Right atrium auricular region (tissue), 2 donors: ENCODE data around the gene GRIN3B. TPM values are rescaled to one million over a fixed set of nuclear protein-coding genes. Genes with fewer than 3 reads are reported as not detected.

Experiments used
- DNase-seq: peaks from one replicate; pipeline ENCODE4 v3.0.0-alpha.2; 2019; ENCODE audit warnings: low spot score
- H3K27ac ChIP-seq, 2 donors: fragments of 200-600 bp; sonication (generic); 1 replicate in 1 of 2; 2 replicates in 1 of 2; pipeline ENCODE4 v1.5.1; 2016 to 2019
- H3K27me3 ChIP-seq, 2 donors: fragments of 200-600 bp; sonication (generic); one replicate each; pipeline versions ENCODE4 v1.5.1 to v1.6.0; 2017 to 2019
- H3K36me3 ChIP-seq: fragments of 200-600 bp; sonication (generic); one replicate; pipeline ENCODE4 v1.5.1; 2016
- H3K4me1 ChIP-seq, 2 donors: fragments of 200-600 bp; sonication (generic); one replicate each; pipeline versions ENCODE4 v1.5.1 to v1.6.0; 2017 to 2019
- H3K4me3 ChIP-seq, 2 donors: fragments of 200-600 bp; sonication (generic); 1 replicate in 1 of 2; 2 replicates in 1 of 2; pipeline ENCODE4 v1.5.1; 2017 to 2019; ENCODE audit warnings: mild to moderate bottlenecking in 1 of 2, moderate library complexity in 1 of 2
- H3K9me3 ChIP-seq, 2 donors: fragments of 200-600 bp; sonication (generic); one replicate each; pipeline ENCODE4 v1.5.1; 2019
- CTCF ChIP-seq, 2 donors: fragments of 200-600 bp; sonication (generic); IDR thresholded peaks; one replicate each; pipeline ENCODE4 v1.5.1; 2019; ENCODE audit warnings: antibody characterized with exemption in 2 of 2
- total RNA-seq, 2 donors: library from RNA; depleted of rRNA; stranded (reverse); fragments of >200 nt; gene quantifications; one replicate each; pipeline ENCODE4 v1.1.0, GENCODE V29; 2016

Gene GRIN3B
- total RNA-seq, 2 donors from 2014 or later = 0.12 TPM; not detected in 1

GRCh38 chr19:988081-988480, 12.1 kb upstream of the GRIN3B start:
- Histone ChIP-seq H3K4me3 (no peak overlapping the region), H3K9me3 (no peaks in the 10 kb centered on the region), H3K27ac (no peak overlapping the region), H3K27me3 (no peaks in the 10 kb centered on the region), H3K36me3 (peaks cover 23% of the 10 kb centered on the region), H3K4me1 (peaks cover 0 to 17% of the 10 kb centered on the region in 2 donors)
- no peak for DNase-seq
- no peak for TF ChIP-seq CTCF (IDR thresholded peaks at IDR 0.05)

- H3K9me3 ChIP-seq = no peaks in the 10 kb centered on the region
- no peak for TF ChIP-seq CTCF (IDR thresholded peaks at IDR 0.05)
- H3K27me3 ChIP-seq = no peaks in the 10 kb centered on the region
- peaks cover 23% of the 10 kb centered on the region for H3K36me3 ChIP-seq
- DNase-seq = no peak
- H3K4me1 ChIP-seq = peaks cover 0 to 13% of the 10 kb centered on the region in 2 donors
- H3K27ac ChIP-seq = no peak overlapping the region
- no peak overlapping the region for H3K4me3 ChIP-seq
Observed at GRCh38 chr19:988510-988909, 11.7 kb upstream of the GRIN3B start.

GRCh38 chr19:989381-990081, 10.7 kb upstream of the GRIN3B start:
- DNase-seq = no peak
- H3K27ac ChIP-seq = no peak overlapping the region
- H3K4me3 ChIP-seq = no peak overlapping the region
- no peaks in the 10 kb centered on the region for H3K9me3 ChIP-seq
- TF ChIP-seq CTCF (IDR thresholded peaks at IDR 0.05) = no peak
- H3K4me1 ChIP-seq = peaks cover 0 to 8% of the 10 kb centered on the region in 2 donors
- H3K36me3 ChIP-seq = peaks cover 32% of the 10 kb centered on the region
- no peaks in the 10 kb centered on the region for H3K27me3 ChIP-seq

- no peak for TF ChIP-seq CTCF (IDR thresholded peaks at IDR 0.05)
- H3K36me3 ChIP-seq = peaks cover 34% of the 10 kb centered on the region
Observed at GRCh38 chr19:990119-990571, 10.1 kb upstream of the GRIN3B start.

GRCh38 chr19:990746-991145, 9.5 kb upstream of the GRIN3B start:
- Histone ChIP-seq H3K4me1 (peaks cover 0 to 1% of the 10 kb centered on the region in 2 donors), H3K9me3 (no peaks in the 10 kb centered on the region), H3K27ac (no peak overlapping the region), H3K36me3 (peaks cover 34% of the 10 kb centered on the region), H3K4me3 (no peak overlapping the region), H3K27me3 (no peaks in the 10 kb centered on the region)
- DNase-seq = no peak
- TF ChIP-seq CTCF (IDR thresholded peaks at IDR 0.05) = no peak

More at GRCh38 chr19:990119-990571, 10.1 kb upstream of the GRIN3B start:
- H3K27ac ChIP-seq = no peak overlapping the region
- no peaks in the 10 kb centered on the region for H3K27me3 ChIP-seq
- H3K4me3 ChIP-seq = no peak overlapping the region
- H3K9me3 ChIP-seq = no peaks in the 10 kb centered on the region
- peaks cover 0 to 2% of the 10 kb centered on the region in 2 donors for H3K4me1 ChIP-seq
- DNase-seq = no peak
